NCI-H2227 treated with DMSO at 0.1 percent for 48 hours (cell line): ENCODE data around the gene TENM4.

ENCODE experiments used
- DNase-seq: peaks from one replicate; lab custom pipeline; 2025; lab: John Stamatoyannopoulos, UW

The TENM4 gene

GRCh38 chr11:79418241-79418640, 22.6 kb downstream of the TENM4 start:
- no peak for DNase-seq

DNA sequence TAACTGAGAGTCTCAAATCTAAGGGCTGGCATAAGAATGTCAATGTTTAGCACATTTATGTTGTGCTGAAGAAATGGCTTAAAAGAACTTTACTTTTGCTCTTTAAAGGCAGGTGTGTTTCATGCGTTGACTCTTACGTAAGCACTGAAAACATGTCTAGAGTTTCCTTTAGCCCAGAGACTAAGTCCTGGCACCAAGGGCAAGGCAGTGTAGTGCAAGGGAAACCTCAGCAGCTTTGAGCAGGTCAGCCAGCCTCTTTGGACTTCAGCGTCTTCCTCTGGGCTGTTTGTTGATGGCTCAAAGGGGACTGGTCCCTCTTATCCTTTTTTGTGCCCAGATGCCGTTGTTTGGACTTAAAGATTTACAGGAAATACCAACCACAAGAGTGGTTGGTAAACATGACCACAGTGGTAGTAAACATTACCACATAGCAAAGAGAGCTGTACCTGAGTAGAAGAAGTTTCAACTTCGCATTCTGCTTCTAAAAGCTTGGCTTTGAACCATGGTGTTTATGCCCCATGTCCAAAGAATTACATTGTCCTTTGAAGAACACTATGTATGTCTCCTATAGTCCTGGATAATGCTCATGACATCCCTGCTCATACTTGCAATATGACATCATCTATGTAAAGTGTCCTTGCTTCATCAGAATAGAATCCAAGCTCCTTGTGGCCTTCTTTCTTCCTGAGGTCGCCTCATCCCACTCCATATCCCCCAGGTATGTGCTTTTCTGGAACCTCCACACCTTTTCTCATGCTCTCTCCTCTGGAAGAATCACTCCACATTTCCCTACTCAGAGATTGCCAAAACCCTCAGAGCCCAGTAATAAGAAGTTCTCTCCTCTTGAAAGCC, 23.5 kb downstream of the TENM4 start:
- DNase-seq: no peak

GRCh38 chr11:79415912-79416311, 24.9 kb downstream of the TENM4 start:
- no peak for DNase-seq

DNA sequence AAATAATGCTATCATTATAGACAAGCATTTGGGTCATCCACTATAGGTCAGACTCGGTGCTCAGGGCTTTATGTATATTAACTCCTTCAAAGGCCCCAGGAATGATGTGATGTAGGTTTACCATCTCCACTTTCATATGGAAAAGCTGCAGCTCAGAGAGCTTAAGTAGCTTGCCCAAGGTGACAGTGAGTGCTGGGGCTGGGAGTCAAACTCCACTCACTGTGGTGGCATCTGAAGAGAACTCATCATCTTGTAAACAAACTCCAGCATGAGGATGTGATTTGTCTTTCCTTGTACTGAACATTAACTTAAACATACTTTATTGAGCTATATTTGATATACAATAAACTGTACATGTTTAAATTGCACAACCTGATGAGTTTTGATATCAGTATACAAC, 25.4 kb downstream of the TENM4 start:
- DNase-seq: no peak

- DNase-seq: no peak
These were observed 26.0 kb downstream of the TENM4 start for GRCh38 chr11:79414644-79415317.

DNA sequence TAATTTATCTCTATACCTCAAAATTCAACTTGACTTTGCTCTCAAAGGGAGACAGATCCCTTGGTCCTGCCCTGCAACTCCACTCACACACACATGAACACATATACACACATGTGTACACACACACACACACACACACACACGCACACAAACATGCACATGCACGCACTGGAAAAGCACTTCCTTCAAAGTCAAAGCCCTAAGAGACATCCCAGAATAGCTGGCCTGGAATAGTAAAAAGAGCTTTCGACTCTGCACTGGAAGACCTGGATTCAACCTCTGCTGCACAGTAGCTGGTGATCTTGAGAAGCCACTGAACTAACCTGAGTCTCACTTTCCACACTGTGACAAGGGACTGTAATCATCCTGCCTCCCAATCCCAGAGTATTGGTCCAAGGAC, 26.8 kb downstream of the TENM4 start:
- no peak for DNase-seq

DNA sequence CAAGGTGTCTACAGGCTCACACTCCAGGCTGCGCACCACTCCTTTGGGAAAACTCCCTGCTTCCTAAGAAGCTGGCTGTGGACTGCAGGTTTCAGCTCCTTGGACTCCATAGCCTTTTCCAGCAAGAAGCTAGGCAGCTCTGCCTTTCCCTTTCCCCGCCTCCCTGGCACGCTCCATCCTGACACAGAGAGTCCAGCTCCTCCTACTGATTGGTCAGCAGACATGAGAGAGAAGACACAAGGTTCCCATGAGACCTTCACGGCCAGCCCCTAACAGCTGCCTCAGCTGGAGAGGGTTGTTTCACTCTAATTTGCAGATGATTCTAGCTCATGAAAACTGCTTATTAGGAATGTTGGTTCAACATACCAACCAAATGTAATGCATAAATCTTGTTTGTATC, 27.6 kb downstream of the TENM4 start:
- peak; percentile 63 for DNase-seq

- DNase-seq: no peak
These were observed 28.1 kb downstream of the TENM4 start for GRCh38 chr11:79412761-79413160.

DNA sequence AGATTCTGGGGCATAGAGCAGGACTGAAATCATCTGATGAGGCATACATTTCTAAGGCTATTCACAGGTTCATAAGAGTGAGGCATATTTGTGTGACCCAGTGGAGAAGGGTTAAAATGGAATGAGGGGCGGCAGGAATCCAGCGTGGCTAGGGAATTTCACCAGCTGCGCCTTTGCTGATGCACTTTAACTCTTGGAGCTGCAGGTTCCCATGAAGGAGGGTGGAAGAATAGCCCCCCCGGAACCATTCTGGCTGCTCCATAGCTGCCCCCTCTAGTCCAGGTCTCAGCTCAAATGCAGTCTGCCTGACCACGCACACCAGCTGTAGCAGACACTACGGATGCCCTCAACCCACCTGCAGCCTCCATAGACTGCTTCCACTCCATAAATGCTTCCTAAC, 31.5 kb downstream of the TENM4 start:
- DNase-seq: no peak

- DNase-seq: no peak
These were observed 34.5 kb downstream of the TENM4 start for GRCh38 chr11:79406376-79406775.

GRCh38 chr11:79404806-79405205, 36.0 kb downstream of the TENM4 start:
- DNase-seq: no peak

- no peak for DNase-seq
These were observed 36.5 kb downstream of the TENM4 start for GRCh38 chr11:79404325-79404724.

GRCh38 chr11:79403839-79404238, 37.0 kb downstream of the TENM4 start:
- DNase-seq: no peak

- DNase-seq: no peak
These were observed 37.9 kb downstream of the TENM4 start for GRCh38 chr11:79402912-79403311.

GRCh38 chr11:79400717-79401330, 40.0 kb downstream of the TENM4 start:
- no peak for DNase-seq

GRCh38 chr11:79400206-79400605, 40.6 kb downstream of the TENM4 start:
- DNase-seq: no peak

GRCh38 chr11:79397252-79397651, 43.6 kb downstream of the TENM4 start:
- no peak for DNase-seq

DNA sequence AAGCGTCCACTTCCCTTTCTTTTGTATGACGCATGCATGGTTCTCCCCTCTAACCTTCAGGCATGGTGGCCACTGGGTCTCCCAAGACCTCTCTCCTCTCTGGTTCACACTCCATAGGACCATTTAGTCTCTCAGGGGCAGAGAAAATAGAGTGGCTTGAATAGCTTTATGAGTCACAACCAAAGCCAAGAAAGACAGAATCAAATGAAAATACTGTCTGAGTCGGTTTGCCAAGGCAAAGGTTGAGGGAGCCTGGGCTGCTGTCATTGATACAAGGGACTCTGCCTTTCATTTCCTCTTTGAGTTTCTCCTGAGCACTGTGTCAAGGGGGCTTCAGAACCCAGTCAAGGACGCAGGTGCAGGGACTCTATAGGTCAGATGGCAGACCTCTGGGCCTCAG, 44.2 kb downstream of the TENM4 start:
- DNase-seq: no peak

DNA sequence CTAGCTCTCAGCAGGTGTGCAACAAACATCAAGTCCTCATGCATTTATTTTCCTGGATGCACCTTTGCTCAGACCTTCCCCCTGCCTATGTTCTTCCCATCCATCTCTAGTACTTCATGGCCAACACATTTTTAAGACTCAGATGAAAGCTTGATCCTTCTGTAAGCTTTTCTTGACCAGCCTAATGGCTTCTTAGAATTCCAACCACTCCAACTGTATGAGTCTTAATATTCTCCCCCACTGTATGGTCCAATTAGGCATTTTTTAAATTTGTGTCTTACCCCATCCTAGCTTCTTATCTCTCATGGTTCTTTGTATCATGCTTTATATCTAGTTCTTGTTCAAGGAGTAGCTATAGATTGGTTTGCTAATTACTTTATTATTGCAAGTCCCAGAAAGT, 44.8 kb downstream of the TENM4 start:
- no peak for DNase-seq

- no peak for DNase-seq
These were observed 47.3 kb downstream of the TENM4 start for GRCh38 chr11:79393362-79394043.

DNA sequence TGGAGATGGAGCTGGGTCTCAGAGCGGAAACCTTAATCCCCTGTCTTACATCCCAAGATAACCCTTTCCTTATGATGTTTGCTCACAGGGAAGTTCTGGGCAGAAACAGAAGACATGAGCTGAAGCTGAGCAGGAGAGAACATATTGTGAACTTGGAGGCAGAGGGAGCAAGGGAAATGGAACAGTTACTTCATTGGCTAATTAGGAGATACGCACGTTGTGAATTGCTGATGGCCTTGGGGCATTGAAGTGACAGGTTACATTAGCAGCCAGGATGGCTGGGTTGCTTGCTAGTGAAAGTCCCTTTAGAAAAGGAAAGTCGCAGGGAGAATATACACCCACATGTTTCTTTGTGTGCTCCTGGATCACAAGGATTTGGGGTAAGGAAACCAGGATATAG, 48.7 kb downstream of the TENM4 start:
- DNase-seq: no peak

DNA sequence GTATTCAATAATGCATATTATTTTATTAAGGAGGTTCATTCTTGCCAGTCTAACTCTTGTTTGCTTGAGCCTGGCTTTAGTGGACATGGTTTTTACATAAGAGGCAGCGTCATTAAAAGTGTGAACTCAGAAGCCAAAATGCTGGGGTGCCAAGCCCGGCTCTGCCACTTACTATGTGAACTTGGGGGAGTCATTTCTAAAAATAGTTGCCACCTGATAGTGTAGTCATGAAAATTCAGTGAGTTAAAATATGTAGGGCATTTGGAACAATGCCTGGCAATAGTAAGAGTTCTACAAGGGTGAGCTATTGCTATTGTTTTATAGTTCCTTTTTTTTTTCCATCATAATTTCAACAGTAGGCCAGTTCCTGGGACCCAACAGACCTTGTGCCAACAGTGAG, 49.9 kb downstream of the TENM4 start:
- no peak for DNase-seq

GRCh38 chr11:79390477-79390876, 50.4 kb downstream of the TENM4 start:
- no peak for DNase-seq
